ENCODE results near the gene SH3PXD2A. TPM values are rescaled to one million over a fixed set of nuclear protein-coding genes. Genes with fewer than 3 reads are reported as not detected.

SH3PXD2A gene
- total RNA-seq, 1 donor from 2014 or later = 12.2 TPM

GRCh38 chr10:103812004-103812403 lies 43.4 kb downstream of the SH3PXD2A start:
- no peak for TF ChIP-seq CTCF (IDR thresholded peaks at IDR 0.05; ENCODE audit: insufficient read depth, low read length, poor library complexity, severe bottlenecking)
- Histone ChIP-seq H3K36me3 (ENCODE audit: control insufficient read depth, insufficient read depth, low read length) (no peaks in the 10 kb centered on the region), H3K4me3 (ENCODE audit: low read depth, low read length) (no peak overlapping the region), H3K27me3 (ENCODE audit: control insufficient read depth, insufficient read depth, low read length) (no peaks in the 10 kb centered on the region)
- no peak for DNase-seq (ENCODE audit: low read depth)

GRCh38 chr10:103811463-103811862 lies 43.9 kb downstream of the SH3PXD2A start:
- no peak for TF ChIP-seq CTCF (IDR thresholded peaks at IDR 0.05; ENCODE audit: insufficient read depth, low read length, poor library complexity, severe bottlenecking)
- no peaks in the 10 kb centered on the region for H3K27me3 ChIP-seq (ENCODE audit: control insufficient read depth, insufficient read depth, low read length)
- no peak for DNase-seq (ENCODE audit: low read depth)
- no peaks in the 10 kb centered on the region for H3K36me3 ChIP-seq (ENCODE audit: control insufficient read depth, insufficient read depth, low read length)
- no peak overlapping the region for H3K4me3 ChIP-seq (ENCODE audit: low read depth, low read length)

DNA sequence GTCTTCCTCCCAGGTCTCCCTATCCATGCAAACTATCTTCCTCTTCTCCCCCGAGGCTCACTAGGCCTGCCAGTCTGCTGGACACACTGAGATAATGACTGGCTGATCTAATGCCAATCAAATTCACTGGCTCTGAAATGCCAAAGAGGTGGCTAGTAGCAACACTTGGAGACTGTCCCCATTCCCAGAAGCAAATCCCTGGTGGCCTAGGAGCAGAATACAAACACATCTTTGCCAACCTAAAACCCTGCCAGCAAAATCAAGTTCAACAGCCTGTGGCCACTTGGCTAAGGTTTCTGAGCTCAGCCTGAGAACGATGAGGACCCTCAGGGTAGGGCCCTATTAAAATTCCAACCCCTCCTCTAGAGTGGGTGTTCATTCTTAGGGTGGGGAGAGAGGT lies 46.6 kb downstream of the SH3PXD2A start:
- Histone ChIP-seq H3K36me3 (ENCODE audit: control insufficient read depth, insufficient read depth, low read length) (no peaks in the 10 kb centered on the region), H3K27me3 (ENCODE audit: control insufficient read depth, insufficient read depth, low read length) (no peaks in the 10 kb centered on the region), H3K4me3 (ENCODE audit: low read depth, low read length) (no peak overlapping the region)
- no peak for TF ChIP-seq CTCF (IDR thresholded peaks at IDR 0.05; ENCODE audit: insufficient read depth, low read length, poor library complexity, severe bottlenecking)
- no peak for DNase-seq (ENCODE audit: low read depth)

DNA sequence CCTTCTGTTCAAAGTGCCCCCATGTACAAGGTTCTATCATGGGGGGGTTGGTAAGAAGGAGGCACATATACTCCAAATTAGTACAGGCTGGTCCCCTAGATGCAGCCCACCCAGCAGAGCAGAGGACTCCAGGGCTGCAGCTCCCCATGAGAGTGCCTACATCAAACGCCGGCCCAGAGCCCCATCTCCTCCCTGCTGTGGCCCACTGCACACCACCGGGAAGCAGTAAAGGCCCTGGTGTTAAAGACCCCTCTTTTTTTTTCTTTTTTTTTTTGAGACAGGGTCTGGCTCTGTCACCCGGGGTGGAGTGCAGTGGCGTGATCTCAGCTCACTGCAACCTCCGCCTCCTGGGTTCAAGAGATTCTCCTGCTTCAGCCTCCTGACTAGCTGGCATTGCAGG lies 47.4 kb downstream of the SH3PXD2A start:
- no peaks in the 10 kb centered on the region for H3K36me3 ChIP-seq (ENCODE audit: control insufficient read depth, insufficient read depth, low read length)
- no peak for TF ChIP-seq CTCF (IDR thresholded peaks at IDR 0.05; ENCODE audit: insufficient read depth, low read length, poor library complexity, severe bottlenecking)
- no peak for DNase-seq (ENCODE audit: low read depth)
- no peak overlapping the region for H3K4me3 ChIP-seq (ENCODE audit: low read depth, low read length)
- no peaks in the 10 kb centered on the region for H3K27me3 ChIP-seq (ENCODE audit: control insufficient read depth, insufficient read depth, low read length)

DNA sequence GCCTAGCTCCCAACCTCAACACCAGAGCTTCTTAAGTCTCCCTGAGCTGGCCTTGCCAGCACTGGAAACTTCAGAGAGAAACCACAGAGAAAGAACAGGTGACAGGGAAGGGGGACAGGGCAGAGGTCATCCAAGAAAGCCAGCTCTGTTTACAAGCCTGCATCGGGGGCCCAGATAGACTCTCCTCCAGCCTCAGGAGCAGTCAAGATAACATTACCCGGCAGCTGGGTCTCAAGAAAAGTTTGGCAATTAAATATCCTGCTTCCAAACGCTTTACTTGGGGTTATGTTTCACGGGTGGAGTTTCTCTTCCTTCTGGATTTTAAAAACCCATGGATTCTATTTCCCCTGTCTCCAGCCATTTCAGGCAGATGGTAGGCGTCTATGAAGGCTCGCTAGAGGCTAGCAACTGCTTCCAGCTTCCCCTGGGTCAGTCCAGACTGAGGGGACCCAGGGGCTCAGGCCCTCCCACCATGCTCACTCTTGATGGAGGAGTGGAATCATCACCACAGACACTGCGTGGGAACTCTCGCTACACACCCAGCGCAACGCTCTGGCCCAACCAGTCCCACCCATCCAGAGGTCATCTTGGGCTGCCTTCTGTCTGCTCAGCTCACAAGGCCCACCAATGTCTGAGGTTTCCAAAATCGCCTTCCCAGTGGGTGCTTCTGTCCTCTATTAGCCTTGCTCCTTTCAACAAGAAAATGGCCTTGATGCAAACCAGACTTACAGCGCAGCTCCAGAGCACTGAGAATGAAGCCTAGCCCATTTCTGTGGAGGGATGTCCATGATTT lies 48.8 kb downstream of the SH3PXD2A start:
- Histone ChIP-seq H3K27me3 (ENCODE audit: control insufficient read depth, insufficient read depth, low read length) (no peaks in the 10 kb centered on the region), H3K36me3 (ENCODE audit: control insufficient read depth, insufficient read depth, low read length) (no peaks in the 10 kb centered on the region), H3K4me3 (ENCODE audit: low read depth, low read length) (no peak overlapping the region)
- TF ChIP-seq CTCF (IDR thresholded peaks at IDR 0.05; ENCODE audit: insufficient read depth, low read length, poor library complexity, severe bottlenecking) = no peak
- no peak for DNase-seq (ENCODE audit: low read depth)

- DNase-seq (ENCODE audit: low read depth) = no peak
- no peak overlapping the region for H3K4me3 ChIP-seq (ENCODE audit: low read depth, low read length)
- TF ChIP-seq CTCF (IDR thresholded peaks at IDR 0.05; ENCODE audit: insufficient read depth, low read length, poor library complexity, severe bottlenecking) = no peak
- H3K36me3 ChIP-seq (ENCODE audit: control insufficient read depth, insufficient read depth, low read length) = no peaks in the 10 kb centered on the region
- H3K27me3 ChIP-seq (ENCODE audit: control insufficient read depth, insufficient read depth, low read length) = no peaks in the 10 kb centered on the region
Measured at GRCh38 chr10:103805781-103806180, 49.6 kb downstream of the SH3PXD2A start.
